ENCODE measurements around the gene FHOD3. TPM values are rescaled to one million over a fixed set of nuclear protein-coding genes. Genes with fewer than 3 reads are reported as not detected.

Gene FHOD3
- total RNA-seq, 1 experiment from 2014 or later, result 0.34 TPM

DNA sequence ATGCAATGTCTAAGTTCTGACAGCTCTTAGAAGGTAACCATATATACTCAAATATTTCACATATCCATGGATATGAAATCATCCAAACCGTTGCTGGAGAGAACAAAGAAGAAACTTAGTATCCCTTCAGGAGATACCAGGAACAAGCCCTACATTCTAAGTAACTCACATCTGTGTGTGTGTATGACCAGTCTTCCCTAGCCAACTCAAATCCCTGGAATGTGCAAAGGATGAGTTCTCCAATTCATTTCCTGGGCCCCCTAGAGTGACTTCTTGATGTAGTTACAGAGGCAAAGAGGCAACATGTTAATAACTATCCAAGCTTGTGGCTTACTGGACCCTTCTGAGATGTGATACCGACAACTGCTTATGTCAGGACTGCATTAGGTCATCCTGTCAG, 511.2 kb downstream of the FHOD3 start:
- no TSS peak for BruUV-seq (replicated peaks)
- ChIA-PET CTCF (interaction anchor here (0.6 kb wide), 1 partner anchor 48 kb away, joined by 4 read pairs; no protein-coding TSS in a partner anchor), POLR2A (ENCODE audit: low non-redundant PET) (no interaction called here)
- TF ChIP-seq, protein P1, sequence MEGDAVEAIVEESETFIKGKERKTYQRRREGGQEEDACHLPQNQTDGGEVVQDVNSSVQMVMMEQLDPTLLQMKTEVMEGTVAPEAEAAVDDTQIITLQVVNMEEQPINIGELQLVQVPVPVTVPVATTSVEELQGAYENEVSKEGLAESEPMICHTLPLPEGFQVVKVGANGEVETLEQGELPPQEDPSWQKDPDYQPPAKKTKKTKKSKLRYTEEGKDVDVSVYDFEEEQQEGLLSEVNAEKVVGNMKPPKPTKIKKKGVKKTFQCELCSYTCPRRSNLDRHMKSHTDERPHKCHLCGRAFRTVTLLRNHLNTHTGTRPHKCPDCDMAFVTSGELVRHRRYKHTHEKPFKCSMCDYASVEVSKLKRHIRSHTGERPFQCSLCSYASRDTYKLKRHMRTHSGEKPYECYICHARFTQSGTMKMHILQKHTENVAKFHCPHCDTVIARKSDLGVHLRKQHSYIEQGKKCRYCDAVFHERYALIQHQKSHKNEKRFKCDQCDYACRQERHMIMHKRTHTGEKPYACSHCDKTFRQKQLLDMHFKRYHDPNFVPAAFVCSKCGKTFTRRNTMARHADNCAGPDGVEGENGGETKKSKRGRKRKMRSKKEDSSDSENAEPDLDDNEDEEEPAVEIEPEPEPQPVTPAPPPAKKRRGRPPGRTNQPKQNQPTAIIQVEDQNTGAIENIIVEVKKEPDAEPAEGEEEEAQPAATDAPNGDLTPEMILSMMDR (conservative IDR thresholded peaks at IDR 0.05; ENCODE audit: low read depth, low read length), result no peak
- TF ChIP-seq EZH2 (IDR thresholded peaks at IDR 0.05; ENCODE audit: borderline replicate concordance, low read depth, low read length, poor library complexity, severe bottlenecking), result no peak
- intact Hi-C loops (cut with micrococcal nuclease; ENCODE audit: unreplicated experiment), result loop anchor here (1.0 kb wide), 1 partner anchor 120 kb away; no protein-coding TSS in a partner anchor
- no peaks in the 10 kb centered on the region for H3K27me3 ChIP-seq (replicated peaks; ENCODE audit: insufficient read depth, low read depth, low read length, poor library complexity)
- H3K27ac ChIP-seq (ENCODE audit: low read depth, low read length, poor library complexity, severe bottlenecking), result no peak overlapping the region
- DNase-seq (ENCODE audit: low spot score), result no peak
- no peaks in the 10 kb centered on the region for H3K9me3 ChIP-seq (ENCODE audit: low read depth, low read length, poor library complexity, severe bottlenecking)
- no peaks in the 10 kb centered on the region for H3K4me1 ChIP-seq (ENCODE audit: insufficient read depth, low read length, poor library complexity, severe bottlenecking)
- H3K4me3 ChIP-seq (ENCODE audit: low read depth, low read length, poor library complexity, severe bottlenecking), result no peak overlapping the region
- peaks cover 28% of the 10 kb centered on the region for H3K36me3 ChIP-seq (ENCODE audit: insufficient read depth, low read length, poor library complexity, severe bottlenecking)

DNA sequence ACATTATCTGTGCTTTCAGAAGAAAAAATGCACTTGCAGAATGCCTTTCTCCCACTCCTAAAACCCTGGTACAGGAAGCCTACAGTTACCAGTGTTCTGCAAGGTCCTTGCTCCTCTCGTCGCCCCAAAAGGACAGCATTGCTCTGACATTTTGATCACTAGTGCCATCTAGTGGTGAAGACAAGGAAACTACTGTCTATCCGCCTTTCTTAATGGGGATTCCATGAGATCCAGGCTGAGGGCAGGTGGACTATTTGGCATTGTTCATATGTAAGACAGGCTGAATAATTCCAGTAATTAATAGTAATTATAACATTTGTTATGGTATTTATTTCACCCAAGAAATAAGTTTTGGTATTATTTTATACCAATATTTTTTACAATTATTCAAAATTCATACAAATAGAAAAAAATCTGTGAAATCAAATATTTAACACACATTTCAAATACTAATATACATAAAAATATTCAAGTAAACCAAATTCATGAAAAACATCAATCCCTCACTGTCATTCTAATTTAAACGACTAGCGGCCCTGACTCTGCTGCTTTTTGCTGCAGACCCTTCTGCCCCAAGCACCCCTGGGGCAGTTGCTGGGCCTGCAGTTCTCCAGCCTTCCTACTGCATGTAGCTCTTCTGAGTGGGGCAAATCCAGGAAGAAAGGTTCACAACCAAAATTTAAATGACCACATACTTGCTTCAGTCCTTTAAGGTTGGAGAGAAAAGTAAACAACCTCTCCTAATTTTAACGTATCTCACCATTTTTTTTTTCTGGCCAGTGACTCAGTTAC, 512.3 kb downstream of the FHOD3 start:
- H3K27ac ChIP-seq (ENCODE audit: low read depth, low read length, poor library complexity, severe bottlenecking), result no peak overlapping the region
- BruUV-seq (replicated peaks), result no TSS peak
- POLR2A ChIA-PET (ENCODE audit: low non-redundant PET), result no interaction called here
- TF ChIP-seq EZH2 (IDR thresholded peaks at IDR 0.05; ENCODE audit: borderline replicate concordance, low read depth, low read length, poor library complexity, severe bottlenecking), result no peak
- TF ChIP-seq, protein P1 (conservative IDR thresholded peaks at IDR 0.05; ENCODE audit: low read depth, low read length), result peak; percentile 80
- no peaks in the 10 kb centered on the region for H3K27me3 ChIP-seq (replicated peaks; ENCODE audit: insufficient read depth, low read depth, low read length, poor library complexity)
- H3K4me3 ChIP-seq (ENCODE audit: low read depth, low read length, poor library complexity, severe bottlenecking), result no peak overlapping the region
- intact Hi-C loops (cut with micrococcal nuclease; ENCODE audit: unreplicated experiment), result loop anchor here (1.0 kb wide), 1 partner anchor 121 kb away; no protein-coding TSS in a partner anchor
- peaks cover 20% of the 10 kb centered on the region for H3K36me3 ChIP-seq (ENCODE audit: insufficient read depth, low read length, poor library complexity, severe bottlenecking)
- no peaks in the 10 kb centered on the region for H3K4me1 ChIP-seq (ENCODE audit: insufficient read depth, low read length, poor library complexity, severe bottlenecking)
- CTCF ChIA-PET, result interaction anchor here (0.6 to 1.5 kb wide), 2 partner anchors 15 to 714 kb away, joined by 5 to 6 read pairs; no protein-coding TSS in a partner anchor
- no peaks in the 10 kb centered on the region for H3K9me3 ChIP-seq (ENCODE audit: low read depth, low read length, poor library complexity, severe bottlenecking)
- peak; percentile 85 for DNase-seq (ENCODE audit: low spot score)

DNA sequence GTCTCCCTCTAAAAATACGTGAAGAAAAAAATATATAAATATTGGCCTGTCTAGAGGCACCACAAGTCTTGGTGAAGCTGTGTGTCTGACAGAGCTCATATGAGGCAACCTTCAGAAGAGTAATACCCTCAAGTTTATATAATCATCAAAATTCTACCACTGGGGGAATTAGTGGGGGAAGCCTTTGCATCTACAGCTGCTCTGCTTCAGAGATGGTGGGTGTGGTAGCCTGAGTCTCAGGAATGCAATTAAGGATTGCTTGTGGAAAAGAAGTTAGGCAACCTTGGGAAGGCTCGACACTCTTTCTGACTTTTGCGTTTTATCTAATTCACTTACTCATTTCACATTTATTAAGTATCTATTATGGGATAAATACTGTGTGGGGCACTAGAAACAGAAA, 513.9 kb downstream of the FHOD3 start:
- Histone ChIP-seq H3K9me3 (ENCODE audit: low read depth, low read length, poor library complexity, severe bottlenecking) (no peaks in the 10 kb centered on the region), H3K4me1 (ENCODE audit: insufficient read depth, low read length, poor library complexity, severe bottlenecking) (no peaks in the 10 kb centered on the region), H3K4me3 (ENCODE audit: low read depth, low read length, poor library complexity, severe bottlenecking) (no peak overlapping the region), H3K27me3 (replicated peaks; ENCODE audit: insufficient read depth, low read depth, low read length, poor library complexity) (no peaks in the 10 kb centered on the region), H3K27ac (ENCODE audit: low read depth, low read length, poor library complexity, severe bottlenecking) (no peak overlapping the region), H3K36me3 (ENCODE audit: insufficient read depth, low read length, poor library complexity, severe bottlenecking) (peaks cover 12% of the 10 kb centered on the region)
- ChIA-PET POLR2A (ENCODE audit: low non-redundant PET) (no interaction called here), CTCF (no interaction called here)
- BruUV-seq (replicated peaks), result no TSS peak
- no peak for TF ChIP-seq EZH2 (IDR thresholded peaks at IDR 0.05; ENCODE audit: borderline replicate concordance, low read depth, low read length, poor library complexity, severe bottlenecking)
- TF ChIP-seq, protein P1 (conservative IDR thresholded peaks at IDR 0.05; ENCODE audit: low read depth, low read length), result no peak
- DNase-seq (ENCODE audit: low spot score), result no peak
- intact Hi-C loops (cut with micrococcal nuclease; ENCODE audit: unreplicated experiment), result no loop called here

Measured in A673 (cell line).